KG1 (cell line): ENCODE data around the gene GALNT10.

Experiments used
- DNase-seq: peaks from one replicate; lab custom pipeline; 2025; lab: John Stamatoyannopoulos, UW

The GALNT10 gene

DNA sequence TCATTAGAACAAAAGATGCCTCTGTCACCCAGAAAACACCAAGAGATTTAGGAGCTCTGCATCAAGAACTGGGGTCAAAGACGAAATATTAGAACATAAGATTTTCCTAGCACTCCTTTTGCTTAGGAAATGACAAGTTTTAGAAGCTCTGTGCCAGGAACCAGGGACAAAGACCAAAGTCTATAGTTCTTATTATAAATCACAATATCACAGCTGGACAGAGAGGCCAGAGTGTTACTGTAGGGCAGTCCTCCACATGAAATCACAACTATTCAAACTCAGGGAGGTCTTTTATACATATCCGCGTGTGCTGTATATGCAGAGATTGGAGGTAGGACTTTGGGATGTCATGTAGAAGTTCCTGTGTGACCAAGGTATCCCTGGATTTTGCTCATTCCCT is 138.5 kb downstream of the GALNT10 start:
- DNase-seq = no peak

DNA sequence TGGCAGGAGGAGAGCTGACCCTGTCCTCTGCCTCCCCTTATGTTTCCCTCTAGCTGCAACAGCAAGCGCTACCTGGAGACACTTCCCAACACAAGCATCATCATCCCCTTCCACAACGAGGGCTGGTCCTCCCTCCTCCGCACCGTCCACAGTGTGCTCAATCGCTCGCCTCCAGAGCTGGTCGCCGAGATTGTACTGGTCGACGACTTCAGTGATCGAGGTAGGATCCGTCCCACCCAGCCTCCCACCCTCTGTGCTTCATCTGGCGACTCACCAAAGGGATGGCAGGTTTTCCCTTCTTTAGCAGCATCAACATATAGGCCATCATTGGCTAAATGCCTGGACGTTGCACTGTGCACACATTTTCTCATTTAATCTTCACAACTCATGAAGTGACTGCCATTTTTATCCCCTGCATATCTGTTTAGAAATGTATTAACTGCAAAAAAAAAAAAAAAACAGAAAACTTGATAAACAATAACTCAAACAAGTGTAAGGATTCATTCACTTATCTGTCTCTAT is 139.0 kb downstream of the GALNT10 start:
- no peak for DNase-seq

DNA sequence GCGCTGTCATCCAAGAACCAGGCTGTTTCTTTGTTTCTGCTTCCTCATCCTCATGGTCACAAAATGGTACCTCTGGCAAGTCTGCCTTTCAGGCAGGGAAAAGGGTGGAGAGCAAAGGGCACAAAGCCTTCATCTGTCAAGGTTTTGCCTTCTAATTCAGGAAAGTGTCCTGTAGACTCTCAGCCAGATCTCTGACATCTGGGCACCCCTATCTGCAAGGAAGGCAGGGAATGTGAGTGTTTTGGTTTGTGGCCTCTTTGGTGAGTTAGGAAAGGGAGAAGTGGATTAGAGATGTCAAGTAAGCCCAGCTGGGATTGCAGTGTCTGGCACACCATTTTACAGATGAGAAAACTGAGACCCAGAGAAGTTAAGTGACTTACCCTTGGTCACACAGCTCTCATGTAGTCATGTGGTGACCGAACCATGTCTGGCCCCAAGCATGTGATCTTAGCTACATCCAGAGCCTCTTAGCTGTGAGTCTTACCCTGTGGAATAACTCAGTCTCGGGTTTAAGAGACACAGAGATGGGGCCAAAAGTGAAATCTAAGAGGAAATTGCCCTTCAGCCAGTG is 139.6 kb downstream of the GALNT10 start:
- no peak for DNase-seq

DNA sequence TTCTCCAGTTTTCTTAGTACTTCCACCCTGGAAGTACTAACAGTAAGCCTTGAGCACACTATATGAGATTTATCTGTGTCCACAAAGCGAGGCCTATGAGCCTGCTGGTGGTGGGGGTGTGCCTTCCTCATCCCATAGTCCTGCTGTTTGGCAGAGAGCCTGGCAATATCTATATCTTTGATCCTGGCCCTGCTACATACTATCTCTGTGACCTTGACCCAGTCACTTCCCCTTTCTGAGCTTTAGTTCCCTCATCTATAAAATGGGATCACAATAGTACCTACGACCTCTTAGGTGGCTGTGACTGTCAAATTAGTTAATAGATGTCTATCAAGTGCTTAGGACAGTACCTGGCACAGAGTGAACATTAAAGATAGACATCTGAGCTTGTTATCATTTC is 140.7 kb downstream of the GALNT10 start:
- DNase-seq = no peak

DNA sequence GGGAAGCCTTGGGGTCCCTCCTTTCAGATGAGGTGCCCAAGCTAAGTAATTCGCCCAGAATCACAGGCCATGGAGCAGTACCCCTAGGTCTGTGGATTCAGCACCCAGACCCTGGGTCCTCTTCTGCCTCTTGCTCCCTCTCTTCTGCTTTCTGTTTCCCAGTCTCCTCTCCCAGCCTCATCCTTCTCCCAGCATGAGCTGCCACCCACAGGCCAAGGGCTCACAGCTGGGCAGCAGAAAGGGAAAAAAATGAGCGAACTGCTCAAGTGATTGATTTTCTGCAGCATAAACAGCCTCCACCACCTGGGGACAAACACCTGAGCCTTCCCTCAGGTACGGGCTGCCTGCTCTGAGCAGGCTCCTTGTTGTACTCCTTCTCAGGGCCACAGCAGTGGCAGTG is 141.4 kb downstream of the GALNT10 start:
- DNase-seq = no peak

DNA sequence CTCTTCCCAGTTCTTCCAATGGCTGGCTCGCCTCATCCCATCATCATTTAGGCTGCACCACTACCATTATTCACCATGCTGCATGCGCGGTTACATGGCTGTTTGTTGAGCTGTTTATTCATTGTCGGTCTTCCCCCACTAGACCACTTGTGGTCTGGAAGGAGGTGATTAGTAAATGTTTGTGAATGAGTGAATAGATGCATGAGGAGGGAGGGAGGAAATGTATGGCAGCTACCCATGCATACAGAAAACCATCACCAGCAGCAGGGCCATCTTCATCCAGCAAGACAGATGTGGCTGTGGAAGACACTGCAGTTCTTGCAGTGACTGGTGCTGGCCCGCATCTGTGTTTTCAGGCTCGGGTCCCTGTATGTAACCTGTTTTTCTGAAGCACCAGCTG is 141.9 kb downstream of the GALNT10 start:
- no peak for DNase-seq

DNA sequence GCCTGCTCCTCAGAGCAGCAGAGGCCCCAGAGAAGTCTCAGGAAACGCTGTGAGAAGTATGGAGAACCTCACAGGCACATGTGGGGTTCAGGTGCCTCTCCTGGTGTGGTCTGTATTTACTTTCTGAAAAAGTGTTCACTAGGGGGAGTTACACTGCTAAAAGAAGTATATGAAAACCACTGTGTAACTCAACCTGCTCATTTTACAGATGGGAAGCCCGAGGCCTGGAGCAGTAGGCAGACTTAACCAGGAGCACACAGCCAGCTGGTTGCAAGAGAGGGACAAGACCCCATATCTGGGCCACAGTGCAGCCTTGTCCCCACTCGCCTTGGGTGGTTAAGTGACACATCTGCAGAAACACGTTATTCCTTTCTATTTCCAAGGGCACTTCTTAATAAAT is 142.5 kb downstream of the GALNT10 start:
- DNase-seq = no peak

DNA sequence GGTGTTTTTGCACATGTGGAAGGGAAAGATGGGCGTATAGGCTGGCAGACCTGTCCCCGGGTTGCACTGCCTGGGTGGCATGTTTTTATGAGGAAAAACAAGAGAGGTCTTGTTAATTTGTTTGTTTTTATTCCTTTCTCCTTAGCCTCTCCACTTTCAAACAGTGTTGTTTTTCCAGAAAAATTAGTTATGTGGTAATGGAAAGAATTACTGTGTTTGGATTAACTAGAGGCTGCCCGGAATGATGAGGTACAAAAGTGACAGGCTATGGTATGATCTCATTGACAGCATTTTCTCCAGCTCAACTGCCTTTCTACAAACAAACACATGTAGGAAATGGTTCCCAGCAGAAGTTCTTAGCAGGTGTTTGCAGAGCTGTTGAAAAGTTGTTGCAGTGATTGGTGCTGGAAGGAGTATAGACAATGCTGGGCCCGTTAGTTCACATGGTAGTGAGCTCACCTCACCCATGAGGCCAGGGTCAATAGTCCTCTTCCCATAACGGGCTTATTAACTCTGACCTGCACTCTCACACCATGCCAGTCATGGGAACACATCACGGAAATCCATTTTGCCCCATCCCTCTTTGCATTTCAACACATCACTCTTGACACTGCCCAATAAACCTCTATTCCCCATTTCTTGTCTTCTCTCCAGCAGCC is 144.0 kb downstream of the GALNT10 start:
- DNase-seq = no peak

DNA sequence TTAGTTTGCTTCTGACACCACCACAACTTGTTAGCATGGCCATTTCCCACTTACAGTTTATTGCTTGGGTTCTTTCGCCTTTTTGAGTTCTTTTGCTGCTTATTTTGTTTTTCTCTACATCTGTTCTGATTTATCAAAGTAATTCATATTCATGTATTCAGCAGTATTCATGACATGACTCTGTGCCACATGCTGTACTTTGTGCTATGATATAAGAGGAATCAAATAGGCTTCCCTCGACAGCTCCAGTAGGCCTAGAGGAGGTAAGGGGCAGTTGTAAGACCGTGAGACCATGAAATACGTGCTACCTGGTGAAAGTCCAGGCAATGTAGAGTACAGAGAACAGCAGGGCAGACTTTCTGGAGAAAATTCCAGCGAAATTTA is 144.5 kb downstream of the GALNT10 start:
- DNase-seq = no peak

DNA sequence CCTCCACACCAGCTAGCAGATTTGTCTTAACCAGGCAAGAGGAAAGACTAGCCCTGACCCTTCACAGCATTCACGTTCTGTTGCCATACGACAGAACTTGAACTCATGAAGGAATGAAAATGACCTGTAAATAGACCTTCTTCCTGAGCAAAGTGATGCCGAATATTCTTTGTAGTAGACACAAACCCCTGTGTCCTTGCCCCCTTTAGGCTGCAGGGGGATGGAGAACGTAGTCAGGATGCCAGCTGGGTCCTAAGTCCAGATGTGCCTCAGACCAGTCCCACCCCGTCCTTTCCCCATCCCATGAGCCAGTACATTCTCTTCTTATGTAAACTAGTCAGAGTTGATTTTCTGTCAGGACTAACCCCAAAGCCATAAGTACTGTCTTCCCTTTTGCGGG is 151.1 kb downstream of the GALNT10 start:
- DNase-seq = no peak

DNA sequence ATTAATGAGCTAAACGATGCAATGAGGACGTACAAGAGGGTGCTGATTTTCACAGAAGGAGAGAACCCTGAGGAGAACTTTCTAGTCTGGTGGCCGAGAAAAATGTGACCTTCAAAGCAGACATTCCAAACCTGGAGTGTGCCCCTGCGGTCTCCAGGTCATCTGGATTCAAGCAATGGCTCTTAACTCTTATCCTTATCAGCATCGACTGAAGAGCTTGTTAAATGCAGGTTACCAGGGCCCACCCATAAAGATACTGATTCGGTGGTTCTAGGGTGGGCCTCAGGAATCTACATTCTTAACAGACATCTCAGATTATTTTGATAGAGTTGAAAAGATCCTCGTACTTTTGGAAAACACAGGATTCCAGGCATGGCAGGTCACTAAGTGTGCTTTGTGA is 151.7 kb downstream of the GALNT10 start:
- no peak for DNase-seq

DNA sequence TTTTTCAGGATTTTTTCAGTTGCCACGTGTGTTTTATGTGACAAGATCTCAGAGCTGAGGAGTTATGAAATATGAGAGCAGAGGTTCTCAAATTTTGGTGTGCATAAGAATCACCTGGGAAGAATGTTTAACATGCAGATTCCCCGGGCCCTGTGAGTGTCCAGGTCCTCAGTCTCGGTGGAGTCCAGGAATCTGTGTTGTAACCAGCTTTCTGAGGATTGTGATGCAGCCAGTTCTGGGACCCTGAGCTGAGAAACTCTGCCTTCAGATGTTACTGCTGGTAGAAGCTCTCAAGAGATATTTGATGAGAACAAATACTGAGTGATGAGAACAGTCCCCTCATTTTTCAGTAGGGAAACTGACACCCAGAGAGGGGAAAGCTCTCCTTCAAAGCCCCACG is 152.4 kb downstream of the GALNT10 start:
- no peak for DNase-seq

DNA sequence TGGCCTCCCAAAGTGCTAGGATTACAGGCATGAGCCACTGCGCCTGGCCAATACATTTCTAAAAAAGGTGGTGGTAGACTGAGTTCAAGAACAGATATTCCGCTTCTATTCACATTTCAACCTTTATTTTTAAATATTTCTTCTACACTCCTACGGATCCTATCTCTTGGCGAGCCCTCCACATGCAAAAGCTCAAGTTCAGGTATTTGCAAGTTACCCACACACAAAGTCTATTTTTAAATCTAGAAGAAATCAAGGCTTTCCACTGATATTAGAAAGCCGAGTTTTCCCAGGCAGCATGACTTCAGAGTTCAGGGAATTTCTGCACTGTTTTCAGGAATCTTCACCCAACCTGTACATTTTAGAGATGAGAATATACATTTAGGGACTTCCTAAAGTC is 153.9 kb downstream of the GALNT10 start:
- DNase-seq = no peak

DNA sequence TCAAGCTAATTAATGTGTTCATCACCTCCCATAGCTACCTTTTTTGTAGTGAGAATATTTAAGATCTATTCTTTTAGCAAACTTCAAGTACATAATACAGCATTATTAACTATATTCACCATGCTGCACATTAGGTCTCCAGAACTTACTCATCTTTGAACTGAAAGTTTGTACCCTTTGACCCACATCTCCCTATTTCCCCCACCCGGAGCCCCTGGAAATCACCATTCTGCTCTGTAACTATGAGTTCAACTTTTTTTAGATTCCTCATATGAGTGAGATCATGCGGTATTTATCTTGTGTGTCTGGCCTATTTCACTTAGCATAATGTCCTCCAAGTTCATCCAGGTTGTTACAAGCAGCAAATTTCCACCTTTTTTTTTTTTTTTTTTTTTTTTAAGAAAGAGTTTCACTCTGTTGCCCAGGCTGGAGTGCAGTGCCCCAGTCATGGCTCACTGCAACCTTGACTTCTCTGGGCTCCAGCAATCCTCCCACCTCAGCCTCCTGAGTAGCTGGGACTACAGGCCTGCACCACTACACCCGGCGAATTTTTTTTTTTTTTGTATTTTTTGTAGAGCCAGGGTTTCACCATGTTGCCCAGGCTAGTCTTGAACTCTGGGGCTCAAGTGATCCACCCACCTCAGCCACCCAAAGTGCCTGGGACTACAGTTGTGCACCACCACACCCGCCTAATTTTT is 154.9 kb downstream of the GALNT10 start:
- no peak for DNase-seq

DNA sequence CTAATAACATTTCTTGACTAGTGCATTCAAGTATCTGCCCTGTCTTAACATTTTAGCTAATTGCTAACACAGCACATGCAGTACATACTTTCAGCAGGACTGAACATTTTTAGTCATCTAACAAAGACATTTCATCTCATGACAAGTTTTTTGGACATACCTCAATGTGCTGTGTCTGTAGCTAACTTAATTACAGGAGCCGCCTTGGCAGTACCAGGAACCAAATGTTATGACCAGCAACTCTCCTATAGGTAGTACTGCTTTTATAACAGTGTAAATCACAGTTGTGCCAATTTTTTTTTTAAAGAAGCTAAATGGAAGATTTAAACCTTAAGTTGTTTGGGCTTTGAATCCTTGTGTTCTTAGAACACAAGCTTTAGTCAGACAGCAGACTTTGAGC is 155.9 kb downstream of the GALNT10 start:
- no peak for DNase-seq

DNA sequence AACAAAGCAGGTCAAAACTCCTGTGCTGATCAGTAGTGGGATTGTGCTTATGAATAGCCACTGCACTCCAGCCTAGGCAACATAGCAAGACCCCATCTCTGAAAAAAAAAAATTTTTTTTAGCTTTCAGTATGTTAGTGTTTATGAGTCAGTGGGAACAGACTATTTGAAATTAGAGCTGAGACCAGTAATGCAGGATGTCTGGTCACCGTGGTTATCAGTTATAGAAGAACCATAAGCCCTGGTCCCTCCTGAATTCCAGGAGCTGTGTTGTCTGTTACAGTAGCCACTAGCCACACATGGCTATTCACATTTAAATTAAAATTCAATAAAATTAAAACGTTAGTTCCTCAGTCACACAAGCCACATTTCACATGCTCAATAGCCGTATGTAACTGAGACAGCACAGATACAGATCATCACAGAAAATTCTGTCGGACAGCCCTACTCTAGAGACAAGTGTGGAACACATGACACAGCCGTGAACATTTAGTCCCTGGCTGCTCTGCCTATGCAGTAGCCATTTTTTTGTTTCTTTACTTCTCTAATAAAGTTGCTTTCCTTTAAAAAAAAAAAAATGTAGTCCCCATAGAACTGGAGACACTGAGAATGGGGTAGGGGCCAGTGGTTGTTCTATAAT is 159.2 kb downstream of the GALNT10 start:
- DNase-seq = no peak

DNA sequence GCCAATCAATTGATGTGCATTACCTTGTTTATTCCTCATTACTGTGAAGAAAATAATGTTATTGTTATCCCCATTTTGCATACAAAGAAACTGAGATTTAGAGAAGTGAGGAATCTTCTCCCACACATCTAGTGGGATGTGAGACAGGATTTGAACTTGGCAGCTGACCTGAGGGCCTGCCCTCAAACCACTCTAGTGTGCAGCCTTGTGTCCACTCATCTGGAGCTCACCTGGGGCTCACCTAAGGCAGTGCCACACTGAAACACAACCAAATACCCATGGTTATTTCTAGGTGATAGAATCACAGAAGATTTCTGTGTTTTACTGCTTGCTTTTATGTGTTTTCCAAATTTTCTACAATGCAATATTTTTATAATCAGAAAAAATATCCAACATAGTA is 160.6 kb downstream of the GALNT10 start:
- DNase-seq = no peak

DNA sequence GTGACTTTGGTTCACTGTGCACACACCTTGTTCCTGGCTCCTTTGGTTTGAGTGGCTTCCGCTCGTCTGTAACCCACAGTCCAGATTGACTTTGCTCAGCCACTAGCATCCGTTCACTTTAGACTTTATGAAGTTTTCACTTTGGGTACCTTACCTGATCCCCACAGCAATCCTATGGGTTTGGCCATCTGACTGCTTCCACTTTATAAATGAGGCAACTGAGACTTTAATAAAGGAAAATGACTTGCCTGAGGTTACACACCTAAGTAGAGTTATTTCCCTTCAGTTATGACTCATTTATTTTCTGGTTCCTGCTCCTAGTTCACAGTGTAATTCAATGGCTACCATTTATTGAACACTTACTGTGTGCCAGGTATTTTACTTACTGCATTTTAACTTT is 161.0 kb downstream of the GALNT10 start:
- no peak for DNase-seq

DNA sequence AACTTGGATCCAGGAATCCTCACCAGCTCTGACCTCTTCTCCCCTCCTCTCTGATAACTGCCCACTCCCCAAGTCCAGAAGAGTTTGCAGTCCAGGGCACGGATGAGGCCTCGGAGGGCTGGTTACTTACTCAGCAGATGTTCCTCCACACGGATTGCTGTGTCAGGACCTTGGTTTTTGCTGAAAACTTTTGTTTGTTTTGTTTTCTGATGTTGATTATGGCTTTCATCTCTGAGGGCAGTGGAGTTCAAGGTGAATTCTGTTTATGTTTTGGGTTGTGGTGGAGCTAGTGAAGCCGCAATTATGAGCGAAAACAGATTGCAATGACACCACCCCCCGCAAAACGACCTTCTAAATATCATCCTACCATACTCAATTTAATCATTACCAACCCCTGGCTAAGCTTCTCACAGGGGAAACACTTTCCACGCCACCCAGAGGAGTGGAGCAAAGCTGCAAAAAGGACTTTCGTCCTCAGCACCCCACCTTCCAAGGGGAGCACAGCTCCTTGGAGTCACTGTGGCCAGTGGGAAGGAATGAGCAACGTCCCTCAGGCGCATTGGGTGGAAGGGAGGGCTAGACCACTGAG is 162.5 kb downstream of the GALNT10 start:
- no peak for DNase-seq

DNA sequence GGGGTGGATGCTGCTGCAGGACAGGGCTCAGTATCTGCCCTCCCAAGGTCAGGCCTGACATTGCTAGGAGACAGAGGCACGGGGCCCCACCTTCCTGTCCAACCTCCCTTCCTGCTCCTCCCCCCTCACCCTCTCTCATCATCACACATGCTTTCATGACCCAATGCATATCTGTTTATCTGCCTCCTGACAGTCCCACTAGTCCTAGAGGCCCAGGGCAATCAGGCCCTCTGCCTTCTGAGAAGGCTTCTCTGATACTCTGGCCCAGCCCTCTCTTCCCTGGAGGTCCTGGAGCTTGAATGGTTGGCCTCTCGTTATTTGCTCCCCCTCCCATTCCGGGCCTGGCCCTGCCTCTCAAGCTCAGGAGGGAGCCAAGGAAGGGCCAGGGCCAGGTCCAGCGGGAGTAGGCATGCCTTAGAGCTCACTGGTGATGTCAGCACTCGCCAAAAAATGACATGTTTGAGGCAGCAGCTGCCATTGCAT is 164.6 kb downstream of the GALNT10 start:
- DNase-seq = no peak

DNA sequence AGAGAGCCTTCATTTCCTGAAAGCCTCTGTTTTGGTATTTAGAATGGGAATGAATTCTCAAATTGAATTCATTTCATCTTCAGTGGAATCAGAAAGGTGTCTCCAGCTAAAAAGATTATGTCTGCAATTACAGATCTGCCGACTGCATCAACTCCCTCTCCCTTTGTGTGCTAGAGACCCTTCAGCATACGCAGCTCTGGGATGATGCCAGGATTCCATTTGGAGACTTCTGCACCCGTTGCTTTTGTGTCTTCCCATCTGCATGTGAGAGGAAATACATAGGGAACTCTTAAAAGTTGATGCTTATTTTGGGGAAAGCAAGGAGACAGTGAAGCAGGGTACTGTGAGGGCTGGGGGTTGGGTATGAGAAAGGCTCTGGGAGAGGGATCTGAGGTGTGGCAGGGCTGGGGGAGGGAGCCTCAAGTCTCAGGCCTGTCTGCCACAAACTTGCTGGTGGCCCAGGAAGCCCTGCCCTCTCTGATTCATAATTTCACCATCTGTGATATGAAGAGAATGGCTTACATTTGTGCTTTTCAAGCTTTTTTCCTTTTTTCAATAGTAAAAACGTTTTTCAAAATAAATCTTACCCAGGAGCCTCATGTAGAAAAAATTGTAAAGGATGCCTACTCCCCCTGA is 165.6 kb downstream of the GALNT10 start:
- no peak for DNase-seq

DNA sequence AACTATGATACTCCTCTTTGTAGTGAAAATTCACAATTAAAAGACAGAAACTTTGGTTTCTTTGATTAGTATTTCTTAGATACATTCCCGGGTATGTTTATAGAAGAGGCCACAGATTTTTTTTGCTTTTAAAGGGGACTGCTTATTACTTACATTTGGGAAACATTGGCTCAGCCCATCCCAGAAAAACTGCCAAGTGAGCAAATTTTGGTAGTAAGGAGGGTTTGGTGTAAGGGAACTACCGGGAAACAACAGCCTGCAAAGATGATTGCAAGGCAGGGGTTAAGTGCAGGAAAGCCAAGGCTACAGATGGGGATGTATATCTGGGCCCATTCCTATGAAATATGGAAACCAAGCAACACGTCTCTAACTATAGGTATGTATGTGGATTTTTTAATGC is 166.4 kb downstream of the GALNT10 start:
- no peak for DNase-seq
